ENCODE measurements around the gene ILKAP.

ILKAP gene

DNA sequence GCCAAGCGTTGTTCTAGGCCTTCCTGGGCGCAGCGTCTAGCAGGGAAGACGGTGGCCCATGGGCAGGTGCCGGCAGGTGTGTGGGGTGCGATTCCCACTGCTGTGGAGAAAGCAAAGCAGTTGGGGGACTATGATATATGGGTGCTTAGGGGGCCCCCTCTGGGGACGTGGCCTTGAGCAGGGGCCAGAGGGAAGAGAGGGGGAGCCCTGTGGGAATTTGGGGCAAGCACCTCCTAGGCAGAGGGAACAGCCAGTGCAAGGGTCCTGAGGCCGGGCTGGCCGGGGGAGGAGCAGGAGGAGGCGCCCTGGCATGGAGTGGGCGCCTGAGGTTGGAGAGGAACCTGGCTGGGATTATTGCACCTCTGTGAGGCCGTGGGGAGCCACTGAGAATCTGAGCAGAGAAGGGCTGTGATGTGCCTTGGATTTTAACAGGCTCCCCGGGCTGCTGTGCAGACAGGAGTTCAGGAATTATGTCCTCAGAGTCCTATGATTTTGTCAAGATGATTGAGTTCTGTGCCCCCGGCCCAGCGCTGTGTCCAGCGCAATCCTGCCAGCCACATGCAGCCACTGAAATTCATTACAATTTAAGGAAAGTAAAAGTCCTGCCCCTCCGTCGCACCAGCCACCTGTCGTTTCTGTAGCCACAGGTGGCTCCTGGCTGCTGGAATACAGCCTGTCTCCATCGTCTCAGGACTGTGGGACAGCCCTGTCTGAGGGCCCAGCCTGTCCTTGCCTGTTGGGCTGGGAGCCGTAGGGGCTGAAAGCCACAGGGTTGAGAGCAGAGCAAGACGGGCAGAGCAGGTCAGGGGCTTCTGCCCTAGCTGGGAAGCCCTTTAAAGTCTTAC, 74.1 kb downstream of the ILKAP start:
- H3K36me3 ChIP-seq (ENCODE audit: insufficient read depth, low read length) = no peaks in the 10 kb centered on the region
- peaks cover 3% of the 10 kb centered on the region; the same call in 1 of the 2 replicates for H3K4me1 ChIP-seq (ENCODE audit: insufficient read depth, low read length)
- H3K9ac ChIP-seq (ENCODE audit: low read depth, low read length) = no peak overlapping the region
- no peaks in the 10 kb centered on the region for H3K9me3 ChIP-seq (ENCODE audit: control insufficient read depth, insufficient read depth, low read length)

DNA sequence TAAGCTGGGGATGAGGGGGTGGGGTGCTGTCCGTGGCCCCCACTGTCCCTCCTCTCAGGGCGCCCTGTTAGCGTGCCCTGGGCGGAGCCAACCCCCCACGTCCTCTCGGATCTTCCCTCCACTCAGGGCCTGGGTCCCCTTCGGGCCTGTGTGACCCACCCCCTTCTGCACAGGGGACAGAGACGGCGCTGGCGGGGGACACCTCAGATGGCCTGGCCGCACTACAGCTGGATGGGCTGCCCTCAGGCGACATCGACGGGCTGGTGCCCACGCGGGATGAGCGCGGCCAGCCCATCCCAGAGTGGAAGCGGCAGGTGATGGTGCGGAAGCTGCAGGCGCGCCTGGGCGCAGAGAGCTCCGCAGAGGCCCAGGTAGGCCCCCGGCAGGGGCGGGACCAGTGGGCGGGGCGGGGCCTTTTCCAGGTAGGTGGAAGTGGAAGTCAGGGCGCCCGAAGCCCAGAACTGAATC, 74.9 kb downstream of the ILKAP start:
- H3K4me1 ChIP-seq (ENCODE audit: insufficient read depth, low read length) = peaks cover 3% of the 10 kb centered on the region; the same call in 1 of the 2 replicates
- H3K9me3 ChIP-seq (ENCODE audit: control insufficient read depth, insufficient read depth, low read length) = no peaks in the 10 kb centered on the region
- no peaks in the 10 kb centered on the region for H3K36me3 ChIP-seq (ENCODE audit: insufficient read depth, low read length)
- no peak overlapping the region for H3K9ac ChIP-seq (ENCODE audit: low read depth, low read length)

DNA sequence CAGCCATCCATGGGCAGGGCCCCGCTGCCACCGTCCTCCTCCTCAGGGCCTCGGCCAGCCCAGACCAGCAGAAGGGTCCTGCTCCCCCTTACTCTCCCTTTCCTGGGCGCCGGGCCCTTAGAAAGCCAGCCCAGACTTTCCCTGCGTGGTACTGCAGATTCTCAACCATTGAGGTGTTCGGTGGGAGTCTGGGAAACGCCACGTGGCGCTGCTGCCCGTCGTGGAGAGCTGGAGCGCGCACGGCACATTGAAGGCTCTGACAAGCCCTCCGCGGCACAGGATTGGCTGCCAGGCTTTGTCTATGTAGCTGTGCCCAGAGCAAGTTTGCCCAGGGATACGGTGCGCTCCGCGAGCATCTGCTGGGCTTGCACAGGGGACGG, 75.4 kb downstream of the ILKAP start:
- Histone ChIP-seq H3K36me3 (ENCODE audit: insufficient read depth, low read length) (no peaks in the 10 kb centered on the region), H3K9me3 (ENCODE audit: control insufficient read depth, insufficient read depth, low read length) (no peaks in the 10 kb centered on the region), H3K9ac (ENCODE audit: low read depth, low read length) (no peak overlapping the region), H3K4me1 (ENCODE audit: insufficient read depth, low read length) (peaks cover 3% of the 10 kb centered on the region; the same call in 1 of the 2 replicates)

DNA sequence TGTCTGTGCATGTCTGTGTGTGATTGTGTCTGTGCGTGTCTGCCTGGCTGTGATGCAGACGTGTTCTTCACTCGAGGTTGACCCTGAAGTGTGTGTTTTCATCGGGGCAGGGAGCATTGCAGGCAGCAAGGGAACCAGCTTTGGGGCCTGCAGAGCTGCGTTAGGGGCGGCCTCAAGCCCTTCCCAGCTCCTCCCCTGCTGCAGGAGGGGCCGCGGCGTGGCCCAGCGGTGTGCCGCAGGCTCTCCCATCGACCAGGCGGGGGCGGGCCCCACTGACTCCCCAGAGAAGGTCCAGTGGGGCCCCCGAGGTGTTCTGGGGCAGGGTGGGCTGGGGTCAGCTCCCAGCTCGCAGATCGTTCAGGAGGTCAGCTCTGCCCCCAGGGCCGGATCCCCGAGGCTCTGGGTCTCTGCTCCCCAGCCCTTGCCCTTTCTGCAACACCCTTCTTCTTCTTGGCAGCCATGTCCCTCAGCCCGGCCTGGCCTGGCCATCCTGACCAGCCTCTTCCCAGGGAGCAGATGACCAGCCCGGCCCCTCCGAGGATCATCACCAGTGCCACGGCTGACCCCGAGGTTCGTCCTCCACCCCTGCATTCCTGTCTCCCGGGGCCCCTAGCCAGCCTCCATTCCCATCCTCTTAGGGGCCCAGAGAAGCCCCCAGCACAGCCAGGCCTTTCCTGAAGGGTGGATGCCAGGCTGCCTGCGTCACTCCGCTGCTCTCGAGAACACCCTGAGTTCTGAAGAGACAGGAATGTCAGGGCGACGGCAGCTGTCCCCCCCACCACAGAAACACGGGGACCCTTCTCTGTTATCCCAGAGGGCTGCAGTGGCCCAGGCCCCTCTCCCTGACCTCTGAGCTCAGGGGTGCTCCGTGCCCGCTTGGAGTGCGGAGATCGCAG, 76.1 kb downstream of the ILKAP start:
- no peaks in the 10 kb centered on the region for H3K36me3 ChIP-seq (ENCODE audit: insufficient read depth, low read length)
- peaks cover 3% of the 10 kb centered on the region; the same call in 1 of the 2 replicates for H3K4me1 ChIP-seq (ENCODE audit: insufficient read depth, low read length)
- no peak overlapping the region for H3K9ac ChIP-seq (ENCODE audit: low read depth, low read length)
- H3K9me3 ChIP-seq (ENCODE audit: control insufficient read depth, insufficient read depth, low read length) = no peaks in the 10 kb centered on the region

DNA sequence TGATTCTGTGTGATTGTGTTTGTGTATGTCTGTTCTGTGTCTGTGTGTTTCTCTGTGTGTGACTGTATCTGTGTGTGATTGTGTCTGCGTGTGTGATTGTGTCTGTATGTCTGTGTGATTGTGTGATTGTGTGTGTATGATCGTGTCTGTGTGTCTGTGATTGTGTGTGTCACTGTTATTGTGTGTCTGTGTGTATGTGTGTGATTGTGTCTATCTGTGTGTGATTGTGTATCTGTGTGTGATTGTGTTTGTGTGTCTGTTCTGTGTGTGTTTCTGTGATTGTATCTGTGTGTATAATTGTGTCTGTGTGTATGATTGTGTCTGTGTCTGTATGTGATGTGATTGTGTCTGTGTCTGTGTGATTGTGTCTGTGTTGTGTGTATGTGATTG, 76.7 kb downstream of the ILKAP start:
- H3K36me3 ChIP-seq (ENCODE audit: insufficient read depth, low read length) = no peaks in the 10 kb centered on the region
- H3K9me3 ChIP-seq (ENCODE audit: control insufficient read depth, insufficient read depth, low read length) = no peaks in the 10 kb centered on the region
- H3K9ac ChIP-seq (ENCODE audit: low read depth, low read length) = no peak overlapping the region
- peaks cover 3% of the 10 kb centered on the region; the same call in 1 of the 2 replicates for H3K4me1 ChIP-seq (ENCODE audit: insufficient read depth, low read length)

DNA sequence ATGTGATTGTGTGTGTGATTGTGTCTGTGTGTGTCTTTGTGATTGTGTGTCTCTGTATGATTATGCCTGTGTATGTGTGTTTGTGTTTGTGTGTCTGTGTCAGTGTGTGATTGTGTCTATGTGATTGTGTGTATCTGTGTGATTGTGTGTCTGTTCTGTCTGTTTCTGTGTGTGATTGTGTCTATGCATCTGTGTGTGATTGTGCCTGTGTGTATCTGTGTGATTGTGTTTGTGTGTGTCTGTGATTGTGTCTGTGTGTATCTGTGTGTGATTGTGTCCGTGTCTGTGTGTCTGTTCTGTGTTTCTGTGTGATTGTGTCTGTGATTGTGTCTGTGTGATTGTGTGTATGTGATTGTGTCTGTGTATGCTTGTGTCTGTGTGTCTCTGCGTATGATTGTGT, 77.2 kb downstream of the ILKAP start:
- H3K36me3 ChIP-seq (ENCODE audit: insufficient read depth, low read length) = no peaks in the 10 kb centered on the region
- no peaks in the 10 kb centered on the region for H3K9me3 ChIP-seq (ENCODE audit: control insufficient read depth, insufficient read depth, low read length)
- H3K4me1 ChIP-seq (ENCODE audit: insufficient read depth, low read length) = peaks cover 3% of the 10 kb centered on the region; the same call in 1 of the 2 replicates
- no peak overlapping the region for H3K9ac ChIP-seq (ENCODE audit: low read depth, low read length)

DNA sequence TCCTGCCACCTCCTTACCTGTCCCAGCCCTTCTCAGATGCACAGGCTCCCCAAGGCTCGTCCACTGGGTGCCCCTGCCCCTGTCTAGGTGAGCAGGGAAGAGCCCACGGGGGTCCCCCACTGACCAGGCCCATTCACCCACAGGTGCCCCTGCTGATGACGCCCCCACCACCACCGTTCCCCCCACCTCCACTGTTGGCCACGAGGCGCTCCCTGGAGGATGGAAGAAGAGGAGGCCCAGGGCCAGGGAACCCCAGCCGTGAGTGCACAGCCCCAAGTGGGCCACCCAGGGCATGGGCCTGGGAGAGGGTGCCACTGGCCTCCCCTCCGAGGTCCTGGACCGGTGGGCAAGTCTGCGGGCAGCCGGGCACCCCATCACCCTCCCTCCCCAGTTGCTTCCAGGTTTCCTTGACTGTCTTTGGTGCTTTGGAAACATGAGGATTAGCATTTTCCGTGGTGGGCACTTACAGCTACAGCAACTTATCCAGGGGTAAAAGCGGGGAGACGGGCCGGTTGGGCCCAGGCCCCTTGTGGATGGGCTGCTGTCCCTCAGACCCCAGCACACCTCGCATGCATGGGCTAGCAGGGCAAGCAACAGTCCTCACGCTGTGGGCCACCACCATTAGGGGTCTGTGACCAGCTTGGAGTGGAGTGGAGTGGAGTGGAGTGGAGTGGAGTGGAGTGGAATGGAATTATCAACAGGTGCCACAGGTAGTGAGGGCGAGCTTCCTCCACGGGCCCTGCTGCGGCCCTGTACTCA, 78.2 kb downstream of the ILKAP start:
- no peaks in the 10 kb centered on the region for H3K36me3 ChIP-seq (ENCODE audit: insufficient read depth, low read length)
- no peaks in the 10 kb centered on the region for H3K9me3 ChIP-seq (ENCODE audit: control insufficient read depth, insufficient read depth, low read length)
- peaks cover 3% of the 10 kb centered on the region; the same call in 1 of the 2 replicates for H3K4me1 ChIP-seq (ENCODE audit: insufficient read depth, low read length)
- H3K9ac ChIP-seq (ENCODE audit: low read depth, low read length) = no peak overlapping the region

DNA sequence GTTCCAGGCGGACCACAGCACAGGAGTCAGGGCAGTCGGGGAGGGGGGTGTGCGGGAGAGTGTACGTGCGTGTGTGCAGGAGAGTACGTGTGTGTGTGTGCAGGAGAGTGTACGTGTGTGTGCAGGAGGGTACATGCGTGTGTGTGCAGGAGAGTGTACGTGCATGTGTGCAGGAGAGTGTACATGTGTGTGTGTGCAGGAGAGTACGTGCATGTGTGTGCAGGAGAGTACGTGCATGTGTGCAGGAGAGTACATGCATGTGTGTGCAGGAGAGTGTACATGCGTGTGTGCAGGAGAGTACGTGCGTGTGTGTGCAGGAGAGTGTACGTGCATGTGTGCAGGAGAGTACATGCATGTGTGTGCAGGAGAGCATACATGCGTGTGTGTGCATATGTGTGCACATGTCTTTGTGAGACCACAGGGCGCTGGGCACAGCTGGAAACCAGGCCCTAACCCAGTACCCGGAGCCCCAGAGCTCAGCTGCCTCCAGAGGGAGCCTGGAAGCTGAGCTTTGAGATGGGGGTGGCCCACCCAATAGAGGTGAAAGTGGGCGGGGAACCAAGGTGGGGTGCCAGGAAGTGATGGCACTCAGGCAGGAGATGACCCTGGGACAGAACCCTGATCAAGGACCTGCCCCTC, 78.9 kb downstream of the ILKAP start:
- H3K9ac ChIP-seq (ENCODE audit: low read depth, low read length) = no peak overlapping the region
- peaks cover 3% of the 10 kb centered on the region; the same call in 1 of the 2 replicates for H3K4me1 ChIP-seq (ENCODE audit: insufficient read depth, low read length)
- no peaks in the 10 kb centered on the region for H3K9me3 ChIP-seq (ENCODE audit: control insufficient read depth, insufficient read depth, low read length)
- H3K36me3 ChIP-seq (ENCODE audit: insufficient read depth, low read length) = no peaks in the 10 kb centered on the region

DNA sequence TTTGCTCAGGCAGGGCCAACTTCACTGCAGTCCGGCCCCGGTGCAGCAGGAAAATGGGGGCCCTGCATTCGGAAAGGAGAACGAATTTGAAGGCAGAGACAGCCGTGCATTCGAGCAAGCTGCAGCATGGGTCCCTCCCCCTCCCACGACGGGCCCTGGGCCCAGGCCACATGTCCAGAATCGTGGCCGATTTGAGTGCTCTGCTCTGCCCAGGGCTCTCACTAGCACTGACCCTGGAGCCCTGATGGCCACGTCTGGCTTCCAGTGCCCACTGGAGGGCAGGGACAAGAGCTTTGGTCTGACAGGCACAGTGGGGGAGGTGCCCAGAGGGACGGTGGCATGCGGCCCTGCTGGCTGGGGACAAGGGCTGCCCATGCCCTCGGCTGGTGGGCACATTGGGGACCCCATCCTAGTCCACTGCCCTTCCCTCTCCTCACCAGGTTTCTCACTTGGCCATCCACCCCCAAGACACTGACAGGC, 79.5 kb downstream of the ILKAP start:
- Histone ChIP-seq H3K9ac (ENCODE audit: low read depth, low read length) (no peak overlapping the region), H3K36me3 (ENCODE audit: insufficient read depth, low read length) (no peaks in the 10 kb centered on the region), H3K9me3 (ENCODE audit: control insufficient read depth, insufficient read depth, low read length) (no peaks in the 10 kb centered on the region), H3K4me1 (ENCODE audit: insufficient read depth, low read length) (peaks cover 3% of the 10 kb centered on the region; the same call in 1 of the 2 replicates)

DNA sequence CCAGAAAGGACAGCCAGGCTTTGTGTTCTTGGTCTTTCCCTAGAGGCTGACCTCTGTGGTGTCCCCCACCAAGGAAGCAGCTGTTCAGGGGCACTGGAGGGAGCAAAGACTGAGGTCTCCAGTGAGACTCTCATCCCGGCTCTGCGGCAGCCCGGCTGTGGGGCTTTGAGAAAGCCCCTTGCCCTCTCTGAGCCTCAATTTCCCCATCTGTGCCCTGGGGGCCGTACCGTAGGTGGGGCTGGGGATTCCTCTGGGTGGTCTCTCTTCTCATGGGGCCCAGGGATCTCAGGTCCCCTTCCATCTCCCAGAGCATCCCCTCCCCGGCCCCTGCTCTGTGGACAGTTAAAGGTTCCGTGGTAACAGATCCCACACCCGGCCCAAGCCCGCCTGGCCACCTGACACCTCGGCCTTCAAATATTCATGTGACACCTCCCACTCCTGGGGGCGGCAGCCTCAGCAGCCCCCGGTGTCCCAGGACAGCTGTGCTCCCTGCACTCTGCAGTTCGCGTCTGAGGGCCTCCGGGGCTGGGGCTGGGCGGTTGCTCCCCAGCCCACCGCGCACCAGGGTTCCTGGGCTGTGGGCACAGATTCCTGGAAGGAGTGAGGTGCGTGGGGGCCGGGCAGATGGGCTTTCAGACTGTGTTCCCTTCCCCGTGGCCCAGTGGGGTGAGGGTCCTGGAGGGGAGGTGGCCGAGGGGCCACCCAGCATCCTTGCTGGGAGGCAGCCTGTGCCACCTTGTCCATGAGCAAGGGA, 80.1 kb downstream of the ILKAP start:
- H3K9me3 ChIP-seq (ENCODE audit: control insufficient read depth, insufficient read depth, low read length) = no peaks in the 10 kb centered on the region
- no peak overlapping the region for H3K9ac ChIP-seq (ENCODE audit: low read depth, low read length)
- peaks cover 3% of the 10 kb centered on the region; the same call in 1 of the 2 replicates for H3K4me1 ChIP-seq (ENCODE audit: insufficient read depth, low read length)
- H3K36me3 ChIP-seq (ENCODE audit: insufficient read depth, low read length) = no peaks in the 10 kb centered on the region

DNA sequence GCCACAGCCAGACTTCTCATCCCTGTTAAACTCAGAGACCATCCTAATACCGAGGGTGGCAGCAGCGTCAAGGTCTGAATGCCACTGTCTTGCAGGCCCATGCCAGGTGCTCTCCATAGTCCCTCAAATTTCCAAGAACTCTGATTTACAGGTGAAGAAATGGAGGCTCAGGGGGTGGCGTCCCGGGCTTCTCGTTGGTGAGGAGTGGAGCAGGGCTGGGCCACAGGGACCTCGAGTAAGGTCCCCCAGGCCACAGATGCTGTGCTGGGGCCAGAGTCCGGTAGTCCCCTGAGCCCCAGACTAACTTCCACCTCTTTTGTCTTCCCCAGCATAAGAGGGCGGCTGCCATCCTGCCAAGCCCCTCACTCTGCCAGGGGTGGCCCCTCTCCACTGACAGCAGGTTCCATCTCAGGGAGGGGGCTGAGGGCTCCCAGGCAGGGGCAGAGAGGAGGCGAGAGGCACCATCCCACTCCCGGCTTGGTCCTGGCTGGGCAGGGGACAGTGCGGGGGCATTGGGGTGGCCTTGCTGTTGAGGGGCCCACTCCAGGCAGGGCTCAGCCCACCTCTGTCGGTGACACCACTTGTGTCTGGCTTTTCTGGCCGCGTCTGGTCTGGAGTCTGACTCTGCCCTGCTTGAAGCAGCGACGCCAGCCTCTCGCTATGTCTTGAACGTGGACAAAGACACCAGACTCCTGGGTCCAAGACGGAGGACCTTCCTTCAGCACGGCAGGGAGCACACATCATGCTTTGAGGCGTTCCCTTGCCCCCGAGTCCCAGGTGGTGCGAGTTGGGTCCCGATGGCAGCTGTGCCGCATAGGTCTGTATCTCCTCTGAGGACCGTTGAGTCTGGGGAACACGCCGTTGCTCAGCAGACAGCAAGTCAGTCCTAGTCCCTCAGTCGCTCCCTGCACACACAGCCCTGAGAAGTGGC, 80.9 kb downstream of the ILKAP start:
- H3K4me1 ChIP-seq (ENCODE audit: insufficient read depth, low read length) = peaks cover 3% of the 10 kb centered on the region; the same call in 1 of the 2 replicates
- H3K36me3 ChIP-seq (ENCODE audit: insufficient read depth, low read length) = no peaks in the 10 kb centered on the region
- H3K9ac ChIP-seq (ENCODE audit: low read depth, low read length) = no peak overlapping the region
- H3K9me3 ChIP-seq (ENCODE audit: control insufficient read depth, insufficient read depth, low read length) = no peaks in the 10 kb centered on the region

DNA sequence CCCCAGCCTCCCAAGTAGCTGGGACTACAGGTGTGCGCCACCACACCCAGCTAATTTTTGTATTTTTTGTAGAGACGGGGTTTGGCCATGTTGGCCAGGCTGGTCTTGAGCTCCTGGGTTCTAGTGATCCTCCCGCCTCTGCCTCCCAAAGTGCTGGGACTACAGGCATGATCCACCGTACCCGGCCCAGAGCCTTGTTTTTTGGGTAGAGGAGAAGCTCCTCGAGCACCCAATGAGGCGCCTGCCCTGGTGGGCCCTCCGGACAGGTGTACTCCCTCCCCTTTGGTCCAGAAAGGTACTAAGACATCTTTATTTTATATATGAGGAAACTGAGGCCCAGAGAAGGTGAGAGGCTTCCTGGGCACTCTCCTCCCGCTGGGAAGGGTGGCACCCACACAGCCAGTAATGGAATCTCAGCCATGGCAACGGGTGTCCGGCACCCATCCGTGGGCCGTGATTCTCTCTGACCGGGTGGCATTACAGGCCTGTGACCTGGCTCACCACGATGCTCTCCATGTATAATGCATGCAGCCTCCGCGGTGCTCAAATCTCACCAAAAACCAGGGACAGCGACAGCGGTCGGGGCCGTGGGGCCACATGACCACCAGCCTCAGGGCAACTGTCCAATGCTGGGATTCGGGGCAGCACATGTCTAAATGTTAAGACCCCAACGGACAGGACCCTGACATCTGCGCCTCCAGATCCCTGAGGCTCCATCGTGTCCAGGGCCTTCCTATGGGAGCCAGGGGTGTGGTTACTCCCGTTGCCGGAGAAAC, 81.8 kb downstream of the ILKAP start:
- Histone ChIP-seq H3K9ac (ENCODE audit: low read depth, low read length) (no peak overlapping the region), H3K9me3 (ENCODE audit: control insufficient read depth, insufficient read depth, low read length) (no peaks in the 10 kb centered on the region), H3K36me3 (ENCODE audit: insufficient read depth, low read length) (no peaks in the 10 kb centered on the region), H3K4me1 (ENCODE audit: insufficient read depth, low read length) (no peaks in the 10 kb centered on the region)

Data from ES-I3 (cell line).